Uterine smooth muscle cell (primary cell): Measurements from ENCODE around the gene CASTOR2. TPM values are rescaled to one million over a fixed set of nuclear protein-coding genes. Genes with fewer than 3 reads are reported as not detected.

Experiments
- total RNA-seq: library from RNA; depleted of rRNA; stranded (reverse); fragments of >200 nt; gene quantifications from 2 replicates; pipeline ENCODE4 v1.2.3, GENCODE V29; 2014

The CASTOR2 gene
- total RNA-seq, result 7.2 and 9.5 TPM in 2 replicates

DNA sequence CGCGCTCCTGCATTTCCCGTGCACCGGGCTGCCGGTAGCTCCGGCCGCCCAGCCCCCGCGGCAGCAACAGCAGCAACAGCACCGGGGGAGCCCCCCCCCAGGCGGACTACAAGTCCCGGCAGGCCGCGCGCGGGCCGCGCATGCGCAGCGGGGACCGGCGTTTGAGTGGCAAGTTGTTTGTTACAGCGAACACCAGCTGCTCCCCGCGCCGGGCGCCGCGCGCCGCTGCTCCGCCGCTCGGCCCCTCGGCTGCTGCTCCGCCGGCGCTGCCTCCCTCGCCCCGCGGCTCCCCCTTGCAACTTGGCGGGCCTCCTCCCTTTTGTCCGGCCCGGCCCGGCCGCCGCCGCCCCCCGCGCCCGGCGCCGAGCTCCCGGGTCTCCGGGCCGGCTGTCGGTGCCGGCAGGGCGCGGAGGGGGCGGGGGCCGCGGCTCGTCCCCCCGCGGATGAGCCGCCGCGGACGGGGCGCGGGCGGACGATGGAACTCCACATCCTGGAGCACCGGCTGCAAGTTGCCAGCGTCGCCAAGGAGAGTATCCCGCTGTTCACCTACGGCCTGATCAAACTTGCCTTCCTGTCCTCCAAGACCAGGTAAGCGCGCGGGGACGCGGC lies at the start of gene CASTOR2:
Gene CASTOR2 (plus strand): TSS at position 195 of the 609 bp plus-strand sequence. CDS start 281 bp downstream, at position 476.

Other genes with a start within 250 kb of the CASTOR2 start
- 0.12 TPM in 1 of 2 replicates, not detected in the other for gene NCF1, start 190.7 kb upstream of the CASTOR2 start, total RNA-seq
- 5.2 and 5.5 TPM in 2 replicates for gene GTF2IRD2, start 113.1 kb upstream of the CASTOR2 start, total RNA-seq
- gene RCC1L, start 109.1 kb downstream of the CASTOR2 start, total RNA-seq, result 56.1 and 70.4 TPM in 2 replicates
- 7.3 and 17.2 TPM in 2 replicates for gene GTF2IRD2B, start 127.9 kb downstream of the CASTOR2 start, total RNA-seq